NCI-H1048 (cell line): Measurements from ENCODE around the gene EIF5A2.
"Not testable (repeated sequence)": the region's sequence is repeated elsewhere in the genome, so short reads cannot be mapped to it uniquely, and the experiment has no call there.

Experiments
- DNase-seq: peaks from one replicate; lab custom pipeline; 2025; lab: John Stamatoyannopoulos, UW

Gene EIF5A2

GRCh38 chr3:170896781-170897180, 11.7 kb downstream of the EIF5A2 start:
- no peak for DNase-seq

GRCh38 chr3:170896333-170896732, 12.1 kb downstream of the EIF5A2 start:
- not testable (repeated sequence) for DNase-seq

GRCh38 chr3:170893895-170894294, 14.5 kb downstream of the EIF5A2 start:
- DNase-seq: no peak

GRCh38 chr3:170889630-170890029, 18.8 kb downstream of the EIF5A2 start:
- DNase-seq: no peak

GRCh38 chr3:170889132-170889531, 19.3 kb downstream of the EIF5A2 start:
- no peak for DNase-seq

- not testable (repeated sequence) for DNase-seq
Measured at GRCh38 chr3:170884109-170884930, 24.1 kb downstream of the EIF5A2 start.

GRCh38 chr3:170878688-170879087, 29.7 kb downstream of the EIF5A2 start:
- DNase-seq: not testable (repeated sequence)

GRCh38 chr3:170877311-170877710, 31.1 kb downstream of the EIF5A2 start:
- DNase-seq: not testable (repeated sequence)

GRCh38 chr3:170876537-170876936, 31.9 kb downstream of the EIF5A2 start:
- DNase-seq: no peak

GRCh38 chr3:170869645-170870593, 38.5 kb downstream of the EIF5A2 start, which contains the start of gene RPL22L1:
RPL22L1 (minus strand) TSS chr3:170870195; CDS start chr3:170870167, 28 bp downstream.
- no peak for DNase-seq

- no peak for DNase-seq
Measured at GRCh38 chr3:170869239-170869590, 39.2 kb downstream of the EIF5A2 start.

GRCh38 chr3:170868577-170869238, 39.7 kb downstream of the EIF5A2 start:
- no peak for DNase-seq

GRCh38 chr3:170867143-170867937, 41.1 kb downstream of the EIF5A2 start:
- no peak for DNase-seq

- no peak for DNase-seq
Measured at GRCh38 chr3:170866499-170866898, 41.9 kb downstream of the EIF5A2 start.

- DNase-seq: no peak
Measured at GRCh38 chr3:170865209-170866094, 43.0 kb downstream of the EIF5A2 start.

- no peak for DNase-seq
Measured at GRCh38 chr3:170864525-170865208, 43.8 kb downstream of the EIF5A2 start.

- no peak for DNase-seq
Measured at GRCh38 chr3:170863816-170864215, 44.6 kb downstream of the EIF5A2 start.

- no peak for DNase-seq
Measured at GRCh38 chr3:170862618-170863374, 45.6 kb downstream of the EIF5A2 start.

GRCh38 chr3:170858599-170858998, 49.8 kb downstream of the EIF5A2 start:
- DNase-seq: no peak
